PC-3 (cell line): ENCODE results near the gene BTD.

Experiments used
- CTCF ChIP-seq: fragments of 300-600 bp; sonication (generic); conservative IDR thresholded peaks from 2 replicates; pipeline ENCODE4 v1.5.1; 2017; ENCODE audit warnings: antibody characterized with exemption, low read depth, mild to moderate bottlenecking, low read length
- EZH2 ChIP-seq: fragments of 300-600 bp; sonication (generic); IDR thresholded peaks from one replicate; pipeline ENCODE4 v1.6.1; 2017; ENCODE audit warnings: antibody characterized with exemption, mild to moderate bottlenecking, low read length; ENCODE audit not compliant: unreplicated experiment
- EZH2phosphoT487 ChIP-seq: fragments of 300-600 bp; sonication (generic); IDR thresholded peaks from 2 replicates; pipeline ENCODE4 v1.6.1; 2018; ENCODE audit warnings: mild to moderate bottlenecking, antibody characterized with exemption, low read length, borderline replicate concordance

- TF ChIP-seq CTCF = no peak
- no peak for TF ChIP-seq EZH2
- TF ChIP-seq EZH2phosphoT487 = no peak
These were observed 81.1 kb downstream of the BTD start for GRCh38 chr3:15682561-15683185.
